GM21360 (cell line): ENCODE measurements around the gene WDR27.

Source experiments
- ATAC-seq: cut with Tn5 transposase; IDR thresholded peaks from one replicate; pipeline ENCODE4 v1.9.1; 2021; ENCODE audit warnings: mild to moderate bottlenecking, moderate library complexity; ENCODE audit not compliant: unreplicated experiment

The WDR27 gene

DNA sequence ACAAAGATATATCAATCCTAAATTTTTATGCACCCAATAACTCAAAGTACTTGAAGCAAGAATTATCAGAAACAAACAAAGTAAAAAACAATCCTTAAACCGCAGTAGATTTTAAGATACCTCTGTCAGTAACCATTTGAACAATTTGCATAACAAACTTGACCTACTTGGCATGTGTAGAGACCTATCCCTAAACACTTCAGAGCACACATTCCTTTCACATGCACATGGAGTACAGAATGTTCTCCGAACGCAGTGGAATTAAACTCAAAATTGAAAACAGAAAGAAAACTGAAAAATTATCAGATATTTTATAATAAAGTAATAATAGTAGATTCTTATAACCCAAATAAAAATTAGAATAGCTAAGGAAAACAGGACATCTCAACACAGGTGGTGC is 285.6 kb downstream of the WDR27 start:
- no peak for ATAC-seq

DNA sequence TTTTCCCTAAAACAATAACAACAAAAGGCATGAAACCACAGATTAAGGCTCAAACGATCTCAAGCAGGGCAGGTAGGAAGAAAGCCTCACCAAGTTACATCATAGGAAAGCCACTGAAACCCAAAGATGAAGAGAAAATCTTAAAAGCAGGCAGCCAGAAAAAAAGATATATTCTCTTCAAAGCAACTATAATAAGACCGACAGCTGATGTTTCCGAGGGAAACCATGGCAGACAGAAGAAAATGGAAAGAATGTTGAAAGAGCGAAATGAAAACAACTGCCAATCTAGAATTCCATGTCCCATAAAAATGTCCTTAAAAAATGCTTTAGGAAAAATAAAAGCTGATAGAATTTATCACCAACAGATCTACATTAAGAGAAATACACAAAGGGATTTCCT is 286.6 kb downstream of the WDR27 start:
- ATAC-seq: no peak

DNA sequence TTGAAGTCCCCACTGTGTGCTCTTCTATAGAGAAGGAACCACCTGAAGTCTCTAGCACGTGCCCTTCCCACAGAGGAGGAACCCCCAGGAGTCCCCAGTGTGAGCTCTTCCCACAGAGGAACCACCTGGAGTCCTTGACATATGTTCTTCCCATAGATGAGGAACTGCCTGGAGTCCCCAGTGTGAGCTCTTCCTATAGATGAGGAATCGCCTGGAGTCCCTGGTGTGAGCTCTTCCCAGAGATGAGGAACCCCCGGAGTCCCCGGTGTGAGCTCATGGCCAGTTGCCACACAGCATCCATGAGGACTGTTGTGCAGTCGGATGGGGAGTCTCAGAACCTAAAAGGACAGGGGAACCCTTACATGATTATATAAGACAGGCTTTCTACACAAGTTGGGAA is 290.1 kb downstream of the WDR27 start:
- ATAC-seq: no peak

DNA sequence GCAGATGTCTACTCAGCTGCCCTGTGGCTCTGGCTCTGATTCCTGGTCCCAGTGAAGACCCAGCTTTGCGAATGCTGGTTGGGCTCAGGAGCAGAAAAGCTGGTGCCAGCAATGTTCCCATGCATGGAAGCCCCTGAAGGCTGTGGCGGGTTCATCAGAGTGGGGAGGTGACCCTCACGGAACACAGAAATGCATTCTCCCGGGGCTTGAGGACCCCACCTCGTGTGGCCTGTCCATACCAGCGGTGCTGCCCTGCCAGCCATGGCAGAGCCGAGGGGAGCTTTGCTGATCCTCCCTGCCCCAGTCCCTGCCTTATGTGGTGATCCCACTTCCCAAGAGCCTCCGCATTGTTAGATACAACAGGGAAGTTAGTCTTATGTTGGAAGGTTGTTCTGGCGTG is 290.5 kb downstream of the WDR27 start:
- no peak for ATAC-seq

DNA sequence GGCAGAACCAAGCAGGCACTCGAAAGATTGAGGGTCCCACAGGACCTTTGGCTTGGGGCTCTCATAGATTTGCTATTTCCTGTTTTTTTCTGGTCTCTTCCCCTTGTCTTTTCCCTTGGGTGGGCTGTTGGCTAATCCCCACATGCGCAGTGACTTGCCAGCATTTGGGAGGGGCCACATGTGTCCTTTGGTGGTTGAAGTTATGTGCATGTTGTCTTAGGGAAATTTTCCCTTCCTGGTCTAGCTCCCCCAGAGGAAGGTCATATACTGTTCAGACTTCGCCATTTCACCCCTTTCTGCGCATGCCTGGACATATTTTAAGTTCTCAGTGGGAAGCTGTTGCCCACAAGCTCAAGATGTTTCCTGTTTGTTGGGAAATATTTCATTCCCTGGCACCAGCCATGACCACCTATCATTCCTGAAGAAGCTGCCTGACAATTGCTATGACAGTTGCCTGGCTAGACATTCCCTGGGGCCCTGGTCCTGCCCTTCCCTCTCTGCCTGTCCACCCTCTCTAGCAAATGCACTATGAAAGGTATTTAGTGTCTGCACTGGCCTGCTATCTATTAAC is 292.0 kb downstream of the WDR27 start:
- ATAC-seq: no peak

DNA sequence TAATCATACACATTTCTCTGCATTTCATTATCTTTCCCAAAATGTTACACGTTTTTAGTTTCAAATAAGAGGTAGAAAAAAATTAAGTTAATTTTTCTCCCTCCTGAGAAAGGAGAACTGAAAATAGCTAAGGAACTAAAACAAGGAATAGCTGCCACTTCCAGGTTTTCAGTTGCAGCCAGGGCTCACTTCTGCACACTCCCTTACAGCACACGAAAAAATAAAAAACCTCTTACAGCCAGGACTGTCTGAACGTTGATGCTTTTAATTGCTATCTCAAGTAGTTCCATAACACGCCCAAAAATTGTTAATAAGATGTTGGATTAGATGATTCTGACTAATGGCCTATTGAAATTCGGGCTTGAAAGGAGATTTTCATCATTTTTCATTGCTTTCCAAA is 294.5 kb downstream of the WDR27 start:
- no peak for ATAC-seq
